Parietal lobe (tissue), 2 donors: ENCODE measurements around the gene SDC1. TPM values are rescaled to one million over a fixed set of nuclear protein-coding genes. Genes with fewer than 3 reads are reported as not detected.

Source experiments
- small RNA-seq: library from RNA; depleted of rRNA; stranded (forward); fragments of <200 nt; gene quantifications from one replicate; pipeline ENCODE3, GENCODE V24; 2014; ENCODE audit warnings: low replicate concordance
- total RNA-seq: library from RNA; depleted of rRNA; stranded (reverse); fragments of >200 nt; gene quantifications from one replicate; pipeline ENCODE4 v1.2.3, GENCODE V29; 2014

The SDC1 gene
- 5.3 TPM for total RNA-seq

GRCh38 chr2:20224716-20225293 is at the start of gene SDC1:
Gene SDC1, minus strand, starts transcription at chr2:20225130. Its CDS starts 263 bp downstream, at chr2:20224867.

Small RNAs within 50 kb of the gene (small RNA-seq; reads per million reads assigned to genes)
- not detected for gene RN7SL140P
- gene RNU6-961P, result not detected
- not detected for gene RNU7-113P

Other genes with a start within 250 kb of the SDC1 start
- gene WDR35, start 235.0 kb downstream of the SDC1 start, total RNA-seq, result 31.3 TPM
- 1.3 TPM for gene MATN3, start 212.5 kb downstream of the SDC1 start, total RNA-seq
- 57.0 TPM for gene LAPTM4A, start 173.5 kb downstream of the SDC1 start, total RNA-seq
- 184 TPM for gene PUM2, start 125.7 kb upstream of the SDC1 start, total RNA-seq
- gene RHOB, start 221.9 kb upstream of the SDC1 start, total RNA-seq, result 186 TPM